Measurements from ENCODE around the gene GMPPA.

The GMPPA gene

GRCh38 chr2:219525533-219526232, 27.0 kb downstream of the GMPPA start:
- in situ Hi-C loops (cut with HindIII; ENCODE audit: low pct_ligation_motif_present, low sequenced_read_pairs), result no loop called here

GRCh38 chr2:219526320-219527075, 27.8 kb downstream of the GMPPA start:
- no peaks in the 10 kb centered on the region for H3K36me3 ChIP-seq (replicated peaks)
- no peak overlapping the region for H3K4me3 ChIP-seq (ENCODE audit: low read depth, low read length)
- H3K27ac ChIP-seq, result no peak overlapping the region
- in situ Hi-C loops (cut with HindIII; ENCODE audit: low pct_ligation_motif_present, low sequenced_read_pairs), result no loop called here
- no peak for DNase-seq
- no peak for TF ChIP-seq CTCF (IDR thresholded peaks at IDR 0.05; ENCODE audit: low read depth, low read length, missing control alignments)
- H3K27me3 ChIP-seq (replicated peaks), result peaks cover 24% of the 10 kb centered on the region

More at GRCh38 chr2:219525533-219526232, 27.0 kb downstream of the GMPPA start:
- no peak for DNase-seq
- Histone ChIP-seq H3K27ac (no peak overlapping the region), H3K36me3 (replicated peaks) (no peaks in the 10 kb centered on the region), H3K27me3 (replicated peaks) (peaks cover 24% of the 10 kb centered on the region), H3K4me3 (ENCODE audit: low read depth, low read length) (no peak overlapping the region)
- no peak for TF ChIP-seq CTCF (IDR thresholded peaks at IDR 0.05; ENCODE audit: low read depth, low read length, missing control alignments)

GRCh38 chr2:219527076-219527394, 28.3 kb downstream of the GMPPA start:
- H3K4me3 ChIP-seq (ENCODE audit: low read depth, low read length), result no peak overlapping the region
- H3K27ac ChIP-seq, result no peak overlapping the region
- in situ Hi-C loops (cut with HindIII; ENCODE audit: low pct_ligation_motif_present, low sequenced_read_pairs), result no loop called here
- H3K36me3 ChIP-seq (replicated peaks), result no peaks in the 10 kb centered on the region
- H3K27me3 ChIP-seq (replicated peaks), result peaks cover 24% of the 10 kb centered on the region
- no peak for TF ChIP-seq CTCF (IDR thresholded peaks at IDR 0.05; ENCODE audit: low read depth, low read length, missing control alignments)
- no peak for DNase-seq

- no peak for DNase-seq
- in situ Hi-C loops (cut with HindIII; ENCODE audit: low pct_ligation_motif_present, low sequenced_read_pairs), result no loop called here
- Histone ChIP-seq H3K27me3 (replicated peaks) (peaks cover 24% of the 10 kb centered on the region), H3K4me3 (ENCODE audit: low read depth, low read length) (no peak overlapping the region), H3K36me3 (replicated peaks) (no peaks in the 10 kb centered on the region), H3K27ac (no peak overlapping the region)
- no peak for TF ChIP-seq CTCF (IDR thresholded peaks at IDR 0.05; ENCODE audit: low read depth, low read length, missing control alignments)
Measured at GRCh38 chr2:219527472-219527871, 28.8 kb downstream of the GMPPA start.

- TF ChIP-seq CTCF (IDR thresholded peaks at IDR 0.05; ENCODE audit: low read depth, low read length, missing control alignments), result peak; percentile 97
- DNase-seq, result peak; percentile 48
- in situ Hi-C loops (cut with HindIII; ENCODE audit: low pct_ligation_motif_present, low sequenced_read_pairs), result no loop called here
- H3K27me3 ChIP-seq (replicated peaks), result peaks cover 24% of the 10 kb centered on the region
- H3K36me3 ChIP-seq (replicated peaks), result no peaks in the 10 kb centered on the region
- H3K27ac ChIP-seq, result no peak overlapping the region
- H3K4me3 ChIP-seq (ENCODE audit: low read depth, low read length), result no peak overlapping the region
Measured at GRCh38 chr2:219530048-219530963, 31.6 kb downstream of the GMPPA start.

All from brain microvascular endothelial cell (primary cell).